OCI-LY1 (cell line): Measurements from ENCODE around the gene SPOPL.

Experiments
- H2AFZ ChIP-seq: fragments of 200-600 bp; sonication (generic), shearing (Covaris generic); 2 replicates; pipeline ENCODE4 v1.6.0; 2014; ENCODE audit warnings: antibody characterized with exemption, mild to moderate bottlenecking, low read length
- H3F3A ChIP-seq: fragments of 200-600 bp; sonication (generic), shearing (Covaris generic); 2 replicates; pipeline ENCODE4 v1.6.0; 2014; ENCODE audit warnings: mild to moderate bottlenecking, antibody characterized with exemption, low read length, moderate library complexity; ENCODE audit not compliant: insufficient read depth
- H3K27ac ChIP-seq: fragments of 200-600 bp; sonication (generic); 2 replicates; pipeline ENCODE4 v1.5.1; 2014; ENCODE audit warnings: low read length, mixed run types, mild to moderate bottlenecking, low read depth; ENCODE audit not compliant: poor library complexity, severe bottlenecking
- H3K27me3 ChIP-seq: fragments of 200-600 bp; sonication (generic); 2 replicates; pipeline ENCODE4 v1.6.0; 2014; ENCODE audit warnings: antibody characterized with exemption, mild to moderate bottlenecking, low read length, moderate library complexity; ENCODE audit not compliant: insufficient read depth
- H3K36me3 ChIP-seq: fragments of 200-600 bp; sonication (generic); 2 replicates; pipeline ENCODE4 v1.6.1; 2014; ENCODE audit warnings: mild to moderate bottlenecking, antibody characterized with exemption, low read length, moderate library complexity, mixed read lengths; ENCODE audit not compliant: insufficient read depth
- H3K4me1 ChIP-seq: fragments of 200-600 bp; sonication (generic); 2 replicates; pipeline ENCODE4 v1.5.1; 2014; ENCODE audit warnings: mild to moderate bottlenecking, low read length, moderate library complexity; ENCODE audit not compliant: insufficient read depth, severe bottlenecking
- H3K4me2 ChIP-seq: fragments of 200-600 bp; sonication (generic), shearing (Covaris generic); 2 replicates; pipeline ENCODE4 v1.6.1; 2014; ENCODE audit warnings: low read length
- H3K4me3 ChIP-seq: fragments of 200-600 bp; sonication (generic); 2 replicates; pipeline ENCODE4 v1.5.1; 2014; ENCODE audit warnings: low read length, low read depth, mild to moderate bottlenecking, mixed read lengths; ENCODE audit not compliant: poor library complexity, severe bottlenecking
- H3K79me2 ChIP-seq: fragments of 200-600 bp; shearing (Covaris generic); 2 replicates; pipeline ENCODE4 v1.6.1; 2016; ENCODE audit warnings: mixed run types, low read length, mixed read lengths; ENCODE audit not compliant: insufficient read depth
- H3K9ac ChIP-seq: fragments of 200-600 bp; sonication (generic), shearing (Covaris generic); 2 replicates; pipeline ENCODE4 v1.6.1; 2014; ENCODE audit warnings: mild to moderate bottlenecking, low read length, mixed read lengths
- H3K9me2 ChIP-seq: fragments of 200-600 bp; sonication (generic), shearing (Covaris generic); 2 replicates; pipeline ENCODE4 v1.6.1; 2014; ENCODE audit warnings: low read depth, mild to moderate bottlenecking, low read length, mixed read lengths
- H3K9me3 ChIP-seq: fragments of 200-600 bp; shearing (Covaris generic); 2 replicates; pipeline ENCODE4 v1.6.1; 2014; ENCODE audit warnings: low read length, mixed read lengths
- H4K20me1 ChIP-seq: fragments of 200-600 bp; sonication (generic), shearing (Covaris generic); 2 replicates; pipeline ENCODE4 v1.6.0; 2016; ENCODE audit warnings: mild to moderate bottlenecking, low read length; ENCODE audit not compliant: insufficient read depth
- EZH2 ChIP-seq: fragments of 200-600 bp; sonication (generic), shearing (Covaris generic); IDR thresholded peaks from 2 replicates; pipeline ENCODE4 v1.8.0; 2017; ENCODE audit warnings: borderline replicate concordance, mixed run types, mild to moderate bottlenecking, antibody characterized with exemption, low read length, moderate library complexity, mixed read lengths
- TF ChIP-seq, protein P1 (sequence below): fragments of 200-600 bp; sonication (generic), shearing (Covaris generic); IDR thresholded peaks from 2 replicates; pipeline ENCODE4 v1.5.1; 2017; ENCODE audit warnings: mild to moderate bottlenecking, antibody characterized with exemption, low read length, moderate library complexity, mixed read lengths

Gene SPOPL

DNA sequence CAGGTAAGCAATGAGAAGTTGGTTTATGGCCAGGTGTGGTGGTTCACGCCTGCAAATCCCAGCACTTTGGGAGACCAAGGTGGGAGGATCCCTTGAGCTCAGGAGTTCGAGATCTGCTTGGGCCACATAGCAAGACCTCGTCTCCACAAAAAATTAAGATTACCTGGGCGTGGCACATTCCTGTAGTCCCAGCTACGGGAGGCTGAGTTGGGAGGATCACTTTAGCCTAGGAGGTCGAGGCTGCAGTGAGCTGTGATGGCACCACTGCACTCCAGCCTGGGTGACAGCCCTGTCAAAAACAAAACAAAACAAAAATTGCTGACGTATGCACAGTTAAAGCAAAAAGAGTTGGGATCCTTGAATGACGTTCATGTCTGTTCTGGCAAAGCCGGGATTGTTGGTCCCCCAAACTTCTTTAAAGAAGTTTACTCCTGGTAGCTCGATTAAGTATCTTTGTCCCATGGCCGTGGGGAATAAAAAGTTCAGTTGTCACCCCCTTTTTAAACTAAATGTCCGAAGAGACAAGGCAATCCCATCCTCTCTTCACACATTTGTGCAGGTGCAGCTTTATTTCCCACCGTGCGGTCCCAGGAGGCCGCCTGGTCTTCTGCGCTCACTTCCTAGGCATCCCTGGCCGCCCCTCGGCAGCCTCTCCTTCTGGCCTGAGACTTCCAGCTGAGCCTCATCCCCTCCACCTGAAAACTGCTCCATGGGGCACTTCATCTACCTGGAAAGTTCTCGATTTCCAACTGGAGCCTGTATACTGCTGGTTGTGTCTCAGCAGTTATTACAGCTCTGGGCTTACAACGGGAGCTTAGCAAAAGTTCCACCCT is 762 bp upstream of the SPOPL start:
- peak overlapping the region; percentile 56 for H3K27ac ChIP-seq
- H3K27me3 ChIP-seq, result no peaks in the 10 kb centered on the region
- H3F3A ChIP-seq, result 0 out of 2 replicates have a peak, but pooled peaks cover 12% of the 10 kb centered on the region
- H3K79me2 ChIP-seq, result peaks cover 34% of the 10 kb centered on the region
- no peaks in the 10 kb centered on the region for H3K9me2 ChIP-seq
- H3K9ac ChIP-seq, result peak overlapping the region; percentile 74
- H2AFZ ChIP-seq, result 0 out of 2 replicates have a peak overlapping the region, but pooled peaks have one; percentile 16
- no peaks in the 10 kb centered on the region for H3K9me3 ChIP-seq
- H4K20me1 ChIP-seq, result no peaks in the 10 kb centered on the region
- peak overlapping the region; percentile 79 for H3K4me2 ChIP-seq
- TF ChIP-seq EZH2, result no peak
- TF ChIP-seq, protein P1, sequence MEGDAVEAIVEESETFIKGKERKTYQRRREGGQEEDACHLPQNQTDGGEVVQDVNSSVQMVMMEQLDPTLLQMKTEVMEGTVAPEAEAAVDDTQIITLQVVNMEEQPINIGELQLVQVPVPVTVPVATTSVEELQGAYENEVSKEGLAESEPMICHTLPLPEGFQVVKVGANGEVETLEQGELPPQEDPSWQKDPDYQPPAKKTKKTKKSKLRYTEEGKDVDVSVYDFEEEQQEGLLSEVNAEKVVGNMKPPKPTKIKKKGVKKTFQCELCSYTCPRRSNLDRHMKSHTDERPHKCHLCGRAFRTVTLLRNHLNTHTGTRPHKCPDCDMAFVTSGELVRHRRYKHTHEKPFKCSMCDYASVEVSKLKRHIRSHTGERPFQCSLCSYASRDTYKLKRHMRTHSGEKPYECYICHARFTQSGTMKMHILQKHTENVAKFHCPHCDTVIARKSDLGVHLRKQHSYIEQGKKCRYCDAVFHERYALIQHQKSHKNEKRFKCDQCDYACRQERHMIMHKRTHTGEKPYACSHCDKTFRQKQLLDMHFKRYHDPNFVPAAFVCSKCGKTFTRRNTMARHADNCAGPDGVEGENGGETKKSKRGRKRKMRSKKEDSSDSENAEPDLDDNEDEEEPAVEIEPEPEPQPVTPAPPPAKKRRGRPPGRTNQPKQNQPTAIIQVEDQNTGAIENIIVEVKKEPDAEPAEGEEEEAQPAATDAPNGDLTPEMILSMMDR, result no peak
- H3K36me3 ChIP-seq, result peaks cover under 1% of the 10 kb centered on the region; the same call in 1 of the 2 replicates
- H3K4me1 ChIP-seq, result peaks cover 40% of the 10 kb centered on the region
- peak overlapping the region; percentile 92 for H3K4me3 ChIP-seq

DNA sequence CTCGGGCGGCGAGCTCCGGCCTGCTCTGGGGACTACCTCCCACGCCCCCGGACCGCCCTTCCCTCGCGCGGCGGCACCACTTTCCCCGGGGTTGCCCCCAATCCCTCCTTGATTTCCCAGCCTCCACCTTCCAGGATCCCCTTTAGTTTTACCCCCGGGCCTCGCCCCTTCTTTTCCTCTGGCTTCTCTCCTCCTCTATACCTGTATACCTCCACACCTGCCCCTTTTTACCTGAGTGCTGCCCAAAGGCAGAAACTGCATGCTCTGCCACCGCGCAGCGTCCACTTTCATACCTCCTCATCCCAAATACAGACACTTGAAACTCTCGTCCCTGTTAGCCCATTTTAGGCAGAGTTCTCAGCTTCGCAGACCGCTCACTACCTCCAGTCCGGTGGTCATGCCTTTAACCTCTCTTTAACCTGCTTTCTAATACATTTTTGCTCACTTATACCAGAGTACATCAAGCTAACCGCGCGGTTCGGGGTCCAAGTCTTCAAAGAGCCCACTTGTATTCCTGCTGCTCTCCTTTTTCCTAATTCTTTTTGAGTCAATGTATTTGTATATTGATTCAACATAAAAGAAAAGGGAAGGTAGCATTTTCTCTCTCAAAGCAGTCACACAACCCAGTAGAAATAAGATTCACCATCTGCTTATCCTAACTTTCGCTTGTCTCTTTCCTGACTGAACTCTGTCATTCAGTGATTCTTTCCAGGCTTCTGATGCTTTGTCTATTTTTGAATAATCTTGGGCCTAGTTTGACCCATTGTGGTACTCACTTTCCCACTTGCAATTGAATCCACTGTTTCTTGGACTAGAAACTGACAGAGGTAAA is 901 bp downstream of the SPOPL start:
- Histone ChIP-seq H3K79me2 (peaks cover 51% of the 10 kb centered on the region), H4K20me1 (no peaks in the 10 kb centered on the region), H3K9me2 (no peaks in the 10 kb centered on the region), H3K27me3 (no peaks in the 10 kb centered on the region), H3F3A (0 out of 2 replicates have a peak, but pooled peaks cover 12% of the 10 kb centered on the region), H3K36me3 (peaks cover 4% of the 10 kb centered on the region; the same call in 1 of the 2 replicates), H2AFZ (no peak overlapping the region), H3K9me3 (no peaks in the 10 kb centered on the region), H3K27ac (peak overlapping the region; percentile 92), H3K4me3 (peak overlapping the region; percentile 92), H3K4me1 (peaks cover 52% of the 10 kb centered on the region), H3K9ac (peak overlapping the region; percentile 92), H3K4me2 (peak overlapping the region; percentile 81)
- TF ChIP-seq, protein P1, result no peak
- no peak for TF ChIP-seq EZH2

DNA sequence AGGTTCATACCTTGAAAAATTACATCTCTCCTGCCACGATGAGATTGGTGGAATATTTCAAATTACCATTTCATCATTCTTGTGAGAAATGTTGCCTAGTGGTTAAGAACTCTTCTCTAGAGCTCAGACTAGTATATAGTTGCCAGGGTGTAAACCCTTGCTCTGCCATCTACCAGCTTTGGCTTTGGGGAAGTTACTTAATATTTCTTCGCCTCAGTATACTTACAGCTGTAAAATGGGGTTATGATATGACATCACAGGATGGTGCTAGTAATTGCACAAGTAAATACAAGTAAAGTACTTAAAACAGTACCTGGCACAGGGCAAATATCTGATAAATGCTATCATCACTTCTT is 1.5 kb downstream of the SPOPL start:
- peaks cover 56% of the 10 kb centered on the region for H3K79me2 ChIP-seq
- peaks cover 53% of the 10 kb centered on the region for H3K4me1 ChIP-seq
- H3K36me3 ChIP-seq, result peaks cover 4% of the 10 kb centered on the region; the same call in 1 of the 2 replicates
- peak overlapping the region; percentile 92 for H3K4me3 ChIP-seq
- no peaks in the 10 kb centered on the region for H4K20me1 ChIP-seq
- no peak overlapping the region for H2AFZ ChIP-seq
- H3K9me2 ChIP-seq, result no peaks in the 10 kb centered on the region
- no peaks in the 10 kb centered on the region for H3K9me3 ChIP-seq
- H3K4me2 ChIP-seq, result peak overlapping the region; percentile 81
- no peaks in the 10 kb centered on the region for H3K27me3 ChIP-seq
- H3K27ac ChIP-seq, result peak overlapping the region; percentile 92
- 0 out of 2 replicates have a peak, but pooled peaks cover 12% of the 10 kb centered on the region for H3F3A ChIP-seq
- H3K9ac ChIP-seq, result peak overlapping the region; percentile 92
- TF ChIP-seq, protein P1, result no peak
- TF ChIP-seq EZH2, result no peak
